Measurements from ENCODE around the gene DNAI7. TPM values are rescaled to one million over a fixed set of nuclear protein-coding genes. Genes with fewer than 3 reads are reported as not detected.

Gene DNAI7
- total and polyA plus RNA-seq, 2 donors (not counting 1 experiment from before 2014, with no cell fraction given) = 0.62 TPM; not detected in 1

DNA sequence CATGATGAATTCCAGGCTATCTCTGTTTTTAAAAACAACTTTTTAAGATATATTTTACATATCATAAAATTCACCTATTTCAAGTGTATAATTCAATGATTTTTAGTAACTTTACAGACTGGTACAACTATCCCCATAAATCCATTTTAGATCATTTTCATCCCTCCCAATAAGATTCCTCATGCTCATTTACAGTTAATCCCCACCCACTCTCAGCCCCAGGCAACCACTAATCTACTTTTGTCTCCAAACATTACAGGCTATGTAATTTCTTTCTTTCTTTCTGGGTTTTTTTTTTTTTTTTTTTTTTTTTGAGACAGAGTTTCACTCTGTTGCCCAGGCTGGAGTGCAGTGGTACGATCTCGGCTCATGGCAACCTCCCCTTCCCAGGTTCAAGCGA lies 81.3 kb downstream of the DNAI7 start:
- POLR2A ChIA-PET = no interaction called here
- no peak for TF ChIP-seq EZH2 (IDR thresholded peaks at IDR 0.05; ENCODE audit: borderline replicate concordance, insufficient read depth, low read depth, low read length, poor library complexity, severe bottlenecking)
- TF ChIP-seq, protein P1, sequence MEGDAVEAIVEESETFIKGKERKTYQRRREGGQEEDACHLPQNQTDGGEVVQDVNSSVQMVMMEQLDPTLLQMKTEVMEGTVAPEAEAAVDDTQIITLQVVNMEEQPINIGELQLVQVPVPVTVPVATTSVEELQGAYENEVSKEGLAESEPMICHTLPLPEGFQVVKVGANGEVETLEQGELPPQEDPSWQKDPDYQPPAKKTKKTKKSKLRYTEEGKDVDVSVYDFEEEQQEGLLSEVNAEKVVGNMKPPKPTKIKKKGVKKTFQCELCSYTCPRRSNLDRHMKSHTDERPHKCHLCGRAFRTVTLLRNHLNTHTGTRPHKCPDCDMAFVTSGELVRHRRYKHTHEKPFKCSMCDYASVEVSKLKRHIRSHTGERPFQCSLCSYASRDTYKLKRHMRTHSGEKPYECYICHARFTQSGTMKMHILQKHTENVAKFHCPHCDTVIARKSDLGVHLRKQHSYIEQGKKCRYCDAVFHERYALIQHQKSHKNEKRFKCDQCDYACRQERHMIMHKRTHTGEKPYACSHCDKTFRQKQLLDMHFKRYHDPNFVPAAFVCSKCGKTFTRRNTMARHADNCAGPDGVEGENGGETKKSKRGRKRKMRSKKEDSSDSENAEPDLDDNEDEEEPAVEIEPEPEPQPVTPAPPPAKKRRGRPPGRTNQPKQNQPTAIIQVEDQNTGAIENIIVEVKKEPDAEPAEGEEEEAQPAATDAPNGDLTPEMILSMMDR (IDR thresholded peaks at IDR 0.05) = no peak
- Histone ChIP-seq H3K36me3 (replicated peaks in 1 of 2; ENCODE audit: control extremely low read depth in 1 of 2, control insufficient read depth in 1 of 2, extremely low read depth in 1 of 2, insufficient read depth in 2 of 2, low read length in 1 of 2) (peaks cover 0 to 14% of the 10 kb centered on the region in 2 experiments), H3K9me3 (ENCODE audit: control extremely low read depth in 1 of 3, control insufficient read depth in 2 of 3, insufficient read depth in 1 of 3, low read length in 2 of 3) (no peaks in the 10 kb centered on the region), H3K4me3 (ENCODE audit: control extremely low read depth in 1 of 5, extremely low read depth in 1 of 5, insufficient read depth in 1 of 5, low read depth in 2 of 5, low read length in 4 of 5) (no peak overlapping the region), H3K27me3 (replicated peaks in 1 of 4; ENCODE audit: control extremely low read depth in 1 of 4, control insufficient read depth in 3 of 4, insufficient read depth in 4 of 4, low read length in 3 of 4) (no peaks in the 10 kb centered on the region), H3K79me2 (ENCODE audit: control insufficient read depth, insufficient read depth, low read length) (no peaks in the 10 kb centered on the region), H3K4me1 (ENCODE audit: control insufficient read depth in 2 of 2, insufficient read depth in 2 of 2, low read length in 2 of 2) (no peaks in the 10 kb centered on the region), H4K20me1 (ENCODE audit: control insufficient read depth, insufficient read depth, low read length, poor library complexity, severe bottlenecking) (no peaks in the 10 kb centered on the region), H3K27ac (ENCODE audit: low read length in 2 of 2) (no peak overlapping the region), H3K4me2 (replicated peaks; ENCODE audit: low read depth, low read length, poor library complexity, severe bottlenecking) (no peak overlapping the region), H2AFZ (ENCODE audit: insufficient read depth, low read depth, low read length, poor library complexity, severe bottlenecking) (no peak overlapping the region), H3K9ac (ENCODE audit: low read length) (no peak overlapping the region)
- ATAC-seq (ENCODE audit: low read depth) = no peak
- intact Hi-C loops (cut with micrococcal nuclease) = no loop called here
- Mint-ChIP-seq H3K27ac (no peak overlapping the region), H3K9me3 (ENCODE audit: insufficient read depth) (no peaks in the 10 kb centered on the region), H3K4me1 (no peaks in the 10 kb centered on the region), H3K27me3 (no peaks in the 10 kb centered on the region), H3K4me3 (no peak overlapping the region)
- DNase-seq = no peak
- 100% methylated on average over 1 of the region's 3 CpGs for WGBS (ENCODE audit: insufficient coverage)
- CTCF ChIA-PET = no interaction called here

DNA sequence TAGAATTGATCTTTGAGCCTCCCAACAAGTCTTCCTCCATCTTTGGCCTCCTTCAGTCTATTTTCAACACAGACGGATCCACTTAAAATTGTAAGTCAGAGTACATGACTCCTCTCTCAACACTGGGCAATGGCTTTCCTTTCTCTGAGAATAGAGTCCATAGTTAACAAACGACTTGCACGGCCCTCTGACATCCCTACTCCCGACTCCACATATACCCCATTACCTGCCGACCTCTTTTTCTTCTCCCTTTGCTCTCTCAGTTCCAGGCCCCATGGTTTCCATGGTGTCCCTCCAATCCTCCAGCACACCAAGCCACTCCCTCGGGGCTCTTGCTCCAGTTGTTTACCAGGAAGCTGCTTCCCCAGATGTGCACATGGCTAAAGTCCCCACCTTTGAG lies 84.7 kb downstream of the DNAI7 start:
- ChIA-PET CTCF (no interaction called here), POLR2A (no interaction called here)
- no peak overlapping the region for H3K27ac Mint-ChIP-seq
- Histone ChIP-seq H3K4me3 (ENCODE audit: control extremely low read depth in 1 of 5, extremely low read depth in 1 of 5, insufficient read depth in 1 of 5, low read depth in 2 of 5, low read length in 4 of 5) (no peak overlapping the region), H3K27me3 (replicated peaks in 1 of 4; ENCODE audit: control extremely low read depth in 1 of 4, control insufficient read depth in 3 of 4, insufficient read depth in 4 of 4, low read length in 3 of 4) (no peaks in the 10 kb centered on the region), H2AFZ (ENCODE audit: insufficient read depth, low read depth, low read length, poor library complexity, severe bottlenecking) (no peak overlapping the region), H3K9me3 (ENCODE audit: control extremely low read depth in 1 of 3, control insufficient read depth in 2 of 3, insufficient read depth in 1 of 3, low read length in 2 of 3) (no peaks in the 10 kb centered on the region), H3K79me2 (ENCODE audit: control insufficient read depth, insufficient read depth, low read length) (no peaks in the 10 kb centered on the region), H3K36me3 (replicated peaks in 1 of 2; ENCODE audit: control extremely low read depth in 1 of 2, control insufficient read depth in 1 of 2, extremely low read depth in 1 of 2, insufficient read depth in 2 of 2, low read length in 1 of 2) (peaks cover 2 to 41% of the 10 kb centered on the region in 2 experiments), H3K27ac (ENCODE audit: low read length in 2 of 2) (no peak overlapping the region), H4K20me1 (ENCODE audit: control insufficient read depth, insufficient read depth, low read length, poor library complexity, severe bottlenecking) (no peaks in the 10 kb centered on the region), H3K4me1 (ENCODE audit: control insufficient read depth in 2 of 2, insufficient read depth in 2 of 2, low read length in 2 of 2) (peaks cover 5 to 6% of the 10 kb centered on the region in 2 donors), H3K9ac (ENCODE audit: low read length) (no peak overlapping the region), H3K4me2 (replicated peaks; ENCODE audit: low read depth, low read length, poor library complexity, severe bottlenecking) (no peak overlapping the region)
- intact Hi-C loops (cut with micrococcal nuclease) = no loop called here
- WGBS (ENCODE audit: insufficient coverage) = 95% methylated on average over 6 of the region's 6 CpGs
- DNase-seq (no peak), ATAC-seq (ENCODE audit: low read depth) (no peak)
- H3K27me3 Mint-ChIP-seq = no peaks in the 10 kb centered on the region
- TF ChIP-seq, protein P1 (IDR thresholded peaks at IDR 0.05) = no peak
- TF ChIP-seq EZH2 (IDR thresholded peaks at IDR 0.05; ENCODE audit: borderline replicate concordance, insufficient read depth, low read depth, low read length, poor library complexity, severe bottlenecking) = no peak
- no peak overlapping the region for H3K4me3 Mint-ChIP-seq
- H3K9me3 Mint-ChIP-seq (ENCODE audit: insufficient read depth) = no peaks in the 10 kb centered on the region
- H3K4me1 Mint-ChIP-seq = peaks cover 12% of the 10 kb centered on the region

All from B cell (primary cell).